ENCODE measurements around the gene RFTN1.

RFTN1 gene

GRCh38 chr3:16466822-16467221 is 46.7 kb downstream of the RFTN1 start:
- no peak for TF ChIP-seq ZNF274 (IDR thresholded peaks at IDR 0.05; ENCODE audit: low read depth, low read length)
- no peak overlapping the region for H3K4me3 ChIP-seq (ENCODE audit: low read length)

- H3K4me3 ChIP-seq (ENCODE audit: low read length): no peak overlapping the region
- TF ChIP-seq ZNF274 (IDR thresholded peaks at IDR 0.05; ENCODE audit: low read depth, low read length): no peak
Observed at GRCh38 chr3:16464511-16465148, 48.9 kb downstream of the RFTN1 start.

GRCh38 chr3:16463914-16464313 is 49.6 kb downstream of the RFTN1 start:
- TF ChIP-seq ZNF274 (IDR thresholded peaks at IDR 0.05; ENCODE audit: low read depth, low read length): no peak
- H3K4me3 ChIP-seq (ENCODE audit: low read length): no peak overlapping the region

GRCh38 chr3:16463119-16463518 is 50.4 kb downstream of the RFTN1 start:
- no peak overlapping the region for H3K4me3 ChIP-seq (ENCODE audit: low read length)

GRCh38 chr3:16462679-16463078 is 50.8 kb downstream of the RFTN1 start:
- no peak for TF ChIP-seq ZNF274 (IDR thresholded peaks at IDR 0.05; ENCODE audit: low read depth, low read length)

More at GRCh38 chr3:16463119-16463518, 50.4 kb downstream of the RFTN1 start:
- no peak for TF ChIP-seq ZNF274 (IDR thresholded peaks at IDR 0.05; ENCODE audit: low read depth, low read length)

GRCh38 chr3:16461463-16462245 is 51.8 kb downstream of the RFTN1 start:
- TF ChIP-seq ZNF274 (IDR thresholded peaks at IDR 0.05; ENCODE audit: low read depth, low read length): no peak
- H3K4me3 ChIP-seq (ENCODE audit: low read length): no peak overlapping the region

More at GRCh38 chr3:16462679-16463078, 50.8 kb downstream of the RFTN1 start:
- H3K4me3 ChIP-seq (ENCODE audit: low read length): no peak overlapping the region

GRCh38 chr3:16460886-16461285 is 52.6 kb downstream of the RFTN1 start:
- TF ChIP-seq ZNF274 (IDR thresholded peaks at IDR 0.05; ENCODE audit: low read depth, low read length): no peak

GRCh38 chr3:16460273-16460672 is 53.2 kb downstream of the RFTN1 start:
- H3K4me3 ChIP-seq (ENCODE audit: low read length): no peak overlapping the region
- no peak for TF ChIP-seq ZNF274 (IDR thresholded peaks at IDR 0.05; ENCODE audit: low read depth, low read length)

More at GRCh38 chr3:16460886-16461285, 52.6 kb downstream of the RFTN1 start:
- H3K4me3 ChIP-seq (ENCODE audit: low read length): no peak overlapping the region

GRCh38 chr3:16456784-16457415 is 56.6 kb downstream of the RFTN1 start:
- H3K4me3 ChIP-seq (ENCODE audit: low read length): no peak overlapping the region
- TF ChIP-seq ZNF274 (IDR thresholded peaks at IDR 0.05; ENCODE audit: low read depth, low read length): no peak

GRCh38 chr3:16455966-16456365 is 57.5 kb downstream of the RFTN1 start:
- H3K4me3 ChIP-seq (ENCODE audit: low read length): no peak overlapping the region
- TF ChIP-seq ZNF274 (IDR thresholded peaks at IDR 0.05; ENCODE audit: low read depth, low read length): no peak

GRCh38 chr3:16455001-16455400 is 58.5 kb downstream of the RFTN1 start:
- no peak overlapping the region for H3K4me3 ChIP-seq (ENCODE audit: low read length)
- TF ChIP-seq ZNF274 (IDR thresholded peaks at IDR 0.05; ENCODE audit: low read depth, low read length): no peak

- TF ChIP-seq ZNF274 (IDR thresholded peaks at IDR 0.05; ENCODE audit: low read depth, low read length): no peak
- H3K4me3 ChIP-seq (ENCODE audit: low read length): no peak overlapping the region
Observed at GRCh38 chr3:16452261-16452660, 61.2 kb downstream of the RFTN1 start.

- TF ChIP-seq ZNF274 (IDR thresholded peaks at IDR 0.05; ENCODE audit: low read depth, low read length): no peak
- no peak overlapping the region for H3K4me3 ChIP-seq (ENCODE audit: low read length)
Observed at GRCh38 chr3:16449369-16449768, 64.1 kb downstream of the RFTN1 start.

GRCh38 chr3:16448639-16449070 is 64.8 kb downstream of the RFTN1 start:
- H3K4me3 ChIP-seq (ENCODE audit: low read length): no peak overlapping the region
- no peak for TF ChIP-seq ZNF274 (IDR thresholded peaks at IDR 0.05; ENCODE audit: low read depth, low read length)

GRCh38 chr3:16447135-16447534 is 66.4 kb downstream of the RFTN1 start:
- H3K4me3 ChIP-seq (ENCODE audit: low read length): no peak overlapping the region
- no peak for TF ChIP-seq ZNF274 (IDR thresholded peaks at IDR 0.05; ENCODE audit: low read depth, low read length)

Measured in GM08714 (cell line).